Karpas-422 (cell line): ENCODE data around the gene RPA3. TPM values are rescaled to one million over a fixed set of nuclear protein-coding genes. Genes with fewer than 3 reads are reported as not detected.

ENCODE experiments used
- DNase-seq: peaks from one replicate; pipeline ENCODE4 v3.0.0-alpha.2; 2015
- H2AFZ ChIP-seq: fragments of 200-600 bp; sonication (generic); 2 replicates; pipeline ENCODE4 v1.6.1; 2014; ENCODE audit warnings: antibody characterized with exemption, low read length, mixed read lengths
- H3K27ac ChIP-seq: fragments of 200-600 bp; sonication (generic); 2 replicates; pipeline ENCODE4 v1.5.1; 2014; ENCODE audit warnings: mild to moderate bottlenecking, low read length, moderate library complexity
- H3K27me3 ChIP-seq: fragments of 200-600 bp; sonication (generic); 2 replicates; pipeline ENCODE4 v1.6.1; 2014; ENCODE audit warnings: low read length, mixed read lengths
- H3K36me3 ChIP-seq: fragments of 200-600 bp; sonication (generic); 2 replicates; pipeline ENCODE4 v1.6.1; 2014; ENCODE audit warnings: low read length, mixed read lengths; ENCODE audit not compliant: insufficient read depth
- H3K4me1 ChIP-seq: fragments of 200-600 bp; sonication (generic); 2 replicates; pipeline ENCODE4 v1.6.1; 2014; ENCODE audit warnings: mild to moderate bottlenecking, low read length, mixed read lengths
- H3K4me2 ChIP-seq: fragments of 200-600 bp; sonication (generic); 2 replicates; pipeline ENCODE4 v1.6.1; 2014; ENCODE audit warnings: low read length, low read depth, mild to moderate bottlenecking; ENCODE audit not compliant: poor library complexity, severe bottlenecking
- H3K4me3 ChIP-seq: fragments of 200-600 bp; sonication (generic); 2 replicates; pipeline ENCODE4 v1.5.1; 2014; ENCODE audit warnings: mild to moderate bottlenecking, antibody characterized with exemption, low read length, mixed read lengths
- H3K79me2 ChIP-seq: fragments of 200-600 bp; sonication (generic); 2 replicates; pipeline ENCODE4 v1.6.1; 2014; ENCODE audit warnings: mild to moderate bottlenecking, low read length, mixed read lengths
- H3K9ac ChIP-seq: fragments of 200-600 bp; sonication (generic); 2 replicates; pipeline ENCODE4 v1.6.0; 2014; ENCODE audit warnings: low read length
- H3K9me2 ChIP-seq: fragments of 200-600 bp; sonication (generic), shearing (Covaris generic); replicated peaks from 2 replicates; pipeline ENCODE4 v1.6.0; 2014; ENCODE audit warnings: mild to moderate bottlenecking, low read length, moderate library complexity; ENCODE audit not compliant: insufficient read depth
- H3K9me3 ChIP-seq: fragments of 300-700, 200-600 bp; sonication (generic); 2 replicates; pipeline ENCODE4 v1.6.1; 2014; ENCODE audit warnings: low read length, mixed read lengths
- H4K20me1 ChIP-seq: fragments of 200-600 bp; sonication (generic); 2 replicates; pipeline ENCODE4 v1.6.1; 2014; ENCODE audit warnings: mild to moderate bottlenecking, antibody characterized with exemption, low read length, low read depth; ENCODE audit not compliant: insufficient read depth
- total RNA-seq: library from RNA; depleted of rRNA; stranded (reverse); fragments of >200 nt; shearing (Covaris generic); gene quantifications from 2 replicates; pipeline ENCODE4 v1.2.3, GENCODE V29; 2014; ENCODE audit warnings: low replicate concordance

RPA3 gene
- total RNA-seq, 1 experiment from 2014 or later: 44.0 TPM

GRCh38 chr7:7719236-7719635 is 829 bp upstream of the RPA3 start:
- H3K4me3 ChIP-seq: no peak overlapping the region
- no peak for DNase-seq
- no peaks in the 10 kb centered on the region for H3K9me3 ChIP-seq
- H3K9me2 ChIP-seq: no peaks in the 10 kb centered on the region
- no peak overlapping the region for H3K4me2 ChIP-seq
- H3K27ac ChIP-seq: no peak overlapping the region
- no peak overlapping the region for H3K9ac ChIP-seq
- no peaks in the 10 kb centered on the region for H4K20me1 ChIP-seq
- no peaks in the 10 kb centered on the region for H3K27me3 ChIP-seq
- H3K79me2 ChIP-seq: no peaks in the 10 kb centered on the region
- peaks cover 21% of the 10 kb centered on the region for H3K4me1 ChIP-seq
- H2AFZ ChIP-seq: no peak overlapping the region
- H3K36me3 ChIP-seq: no peaks in the 10 kb centered on the region

- Histone ChIP-seq H2AFZ (no peak overlapping the region), H3K27ac (no peak overlapping the region), H3K27me3 (no peaks in the 10 kb centered on the region), H4K20me1 (0 out of 2 replicates have a peak, but pooled peaks cover 3% of the 10 kb centered on the region), H3K36me3 (no peaks in the 10 kb centered on the region), H3K79me2 (no peaks in the 10 kb centered on the region), H3K9me3 (no peaks in the 10 kb centered on the region), H3K4me3 (no peak overlapping the region), H3K4me2 (no peak overlapping the region), H3K9me2 (no peaks in the 10 kb centered on the region), H3K9ac (no peak overlapping the region), H3K4me1 (peaks cover 2% of the 10 kb centered on the region)
- DNase-seq: no peak
These were observed 4.7 kb downstream of the RPA3 start for GRCh38 chr7:7713730-7714129.

- H4K20me1 ChIP-seq: peaks cover 6% of the 10 kb centered on the region; the same call in 1 of the 2 replicates
- H3K9me2 ChIP-seq: no peaks in the 10 kb centered on the region
- no peaks in the 10 kb centered on the region for H3K9me3 ChIP-seq
- DNase-seq: no peak
- H3K4me1 ChIP-seq: no peaks in the 10 kb centered on the region
- H2AFZ ChIP-seq: no peak overlapping the region
- no peaks in the 10 kb centered on the region for H3K27me3 ChIP-seq
- no peak overlapping the region for H3K4me2 ChIP-seq
- H3K27ac ChIP-seq: no peak overlapping the region
- H3K9ac ChIP-seq: no peak overlapping the region
- H3K36me3 ChIP-seq: no peaks in the 10 kb centered on the region
- no peaks in the 10 kb centered on the region for H3K79me2 ChIP-seq
- H3K4me3 ChIP-seq: no peak overlapping the region
These were observed 7.9 kb downstream of the RPA3 start for GRCh38 chr7:7710469-7710868.

GRCh38 chr7:7709291-7709690 is 9.1 kb downstream of the RPA3 start:
- no peak for DNase-seq
- Histone ChIP-seq H3K79me2 (no peaks in the 10 kb centered on the region), H3K36me3 (no peaks in the 10 kb centered on the region), H3K9me3 (no peaks in the 10 kb centered on the region), H3K27ac (no peak overlapping the region), H3K4me3 (no peak overlapping the region), H3K4me1 (no peaks in the 10 kb centered on the region), H3K9me2 (no peaks in the 10 kb centered on the region), H2AFZ (no peak overlapping the region), H4K20me1 (peaks cover 6% of the 10 kb centered on the region; the same call in 1 of the 2 replicates), H3K27me3 (no peaks in the 10 kb centered on the region), H3K4me2 (no peak overlapping the region), H3K9ac (no peak overlapping the region)

GRCh38 chr7:7707806-7708205 is 10.6 kb downstream of the RPA3 start:
- no peak for DNase-seq
- Histone ChIP-seq H3K4me2 (no peak overlapping the region), H2AFZ (no peak overlapping the region), H3K9me3 (no peaks in the 10 kb centered on the region), H4K20me1 (peaks cover 8% of the 10 kb centered on the region; the same call in 1 of the 2 replicates), H3K27ac (no peak overlapping the region), H3K79me2 (no peaks in the 10 kb centered on the region), H3K4me1 (no peaks in the 10 kb centered on the region), H3K4me3 (no peak overlapping the region), H3K9ac (no peak overlapping the region), H3K27me3 (no peaks in the 10 kb centered on the region), H3K36me3 (no peaks in the 10 kb centered on the region), H3K9me2 (no peaks in the 10 kb centered on the region)

GRCh38 chr7:7707246-7707645 is 11.2 kb downstream of the RPA3 start:
- no peaks in the 10 kb centered on the region for H3K9me2 ChIP-seq

GRCh38 chr7:7706556-7707172 is 11.7 kb downstream of the RPA3 start:
- no peak overlapping the region for H3K27ac ChIP-seq
- no peak overlapping the region for H3K4me2 ChIP-seq
- DNase-seq: no peak

More at GRCh38 chr7:7707246-7707645, 11.2 kb downstream of the RPA3 start:
- Histone ChIP-seq H3K27me3 (no peaks in the 10 kb centered on the region), H3K9me3 (no peaks in the 10 kb centered on the region), H3K4me1 (no peaks in the 10 kb centered on the region), H3K9ac (no peak overlapping the region), H3K36me3 (no peaks in the 10 kb centered on the region), H3K79me2 (no peaks in the 10 kb centered on the region), H3K27ac (no peak overlapping the region), H3K4me2 (no peak overlapping the region), H2AFZ (no peak overlapping the region), H4K20me1 (peaks cover 8% of the 10 kb centered on the region; the same call in 1 of the 2 replicates), H3K4me3 (no peak overlapping the region)
- DNase-seq: no peak

GRCh38 chr7:7706101-7706511 is 12.3 kb downstream of the RPA3 start:
- Histone ChIP-seq H3K9me2 (no peaks in the 10 kb centered on the region), H3K79me2 (no peaks in the 10 kb centered on the region), H3K27ac (no peak overlapping the region), H3K4me2 (no peak overlapping the region), H3K36me3 (no peaks in the 10 kb centered on the region), H4K20me1 (peaks cover 16% of the 10 kb centered on the region; the same call in 1 of the 2 replicates), H3K27me3 (no peaks in the 10 kb centered on the region), H3K4me1 (no peaks in the 10 kb centered on the region), H3K9ac (no peak overlapping the region), H2AFZ (no peak overlapping the region), H3K9me3 (no peaks in the 10 kb centered on the region), H3K4me3 (no peak overlapping the region)
- DNase-seq: no peak

More at GRCh38 chr7:7706556-7707172, 11.7 kb downstream of the RPA3 start:
- H3K27me3 ChIP-seq: no peaks in the 10 kb centered on the region
- no peak overlapping the region for H2AFZ ChIP-seq
- H4K20me1 ChIP-seq: peaks cover 11% of the 10 kb centered on the region; the same call in 1 of the 2 replicates
- no peaks in the 10 kb centered on the region for H3K9me3 ChIP-seq
- H3K4me1 ChIP-seq: no peaks in the 10 kb centered on the region
- no peak overlapping the region for H3K9ac ChIP-seq
- H3K9me2 ChIP-seq: no peaks in the 10 kb centered on the region
- no peak overlapping the region for H3K4me3 ChIP-seq
- no peaks in the 10 kb centered on the region for H3K79me2 ChIP-seq
- no peaks in the 10 kb centered on the region for H3K36me3 ChIP-seq
